GM12892 (cell line): Measurements from ENCODE around the gene TGM3.

Experiments used
- POLR2A ChIP-seq: IDR thresholded peaks from 2 replicates; pipeline ENCODE4 v1.6.1; 2011; ENCODE audit warnings: low read depth, low read length, control low read depth
- POLR2AphosphoS5 ChIP-seq: IDR thresholded peaks from 2 replicates; pipeline ENCODE4 v1.6.1; 2011; ENCODE audit warnings: low read depth, low read length, control low read depth

- TF ChIP-seq POLR2A: no peak
- TF ChIP-seq POLR2AphosphoS5: no peak
Measured at GRCh38 chr20:2385496-2385895, 89.7 kb downstream of the TGM3 start.
